Keratinocyte (primary cell): Measurements from ENCODE around the gene TCEAL3. TPM values are rescaled to one million over a fixed set of nuclear protein-coding genes. Genes with fewer than 3 reads are reported as not detected.

ENCODE experiments used
- DNase-seq: peaks from one replicate; pipeline ENCODE4 v3.0.0-alpha.2; 2011; ENCODE audit warnings: low read depth, missing footprints, low spot score
- FAIRE-seq: peaks from 2 replicates; lab custom pipeline; 2011; peaks lifted over from hg19 to GRCh38; lab: Jason Lieb, UNC
- H2AFZ ChIP-seq: 2 replicates; pipeline ENCODE4 v1.6.0; 2012; ENCODE audit warnings: low read length, control low read depth, inconsistent platforms; ENCODE audit not compliant: control insufficient read depth
- H3K27ac ChIP-seq: 2 replicates; pipeline ENCODE4 v1.5.1; 2011; ENCODE audit warnings: low read length; ENCODE audit not compliant: control insufficient read depth, insufficient read depth
- H3K27me3 ChIP-seq: 3 replicates; pipeline ENCODE4 v1.6.0; 2011; ENCODE audit warnings: low read length; ENCODE audit not compliant: control insufficient read depth, insufficient read depth; ENCODE audit errors: extremely low read depth
- H3K36me3 ChIP-seq, 2 experiments: 2 replicates in 1 of 2; 3 replicates in 1 of 2; pipeline ENCODE4 v1.5.1; 2011; ENCODE audit warnings: low read length in 2 of 2, mild to moderate bottlenecking in 1 of 2; ENCODE audit not compliant: control insufficient read depth in 2 of 2, insufficient read depth in 2 of 2; ENCODE audit errors: extremely low read depth in 1 of 2
- H3K4me1 ChIP-seq: 3 replicates; pipeline ENCODE4 v1.5.1; 2011; ENCODE audit warnings: low read length; ENCODE audit not compliant: control insufficient read depth, insufficient read depth; ENCODE audit errors: extremely low read depth
- H3K4me2 ChIP-seq: 3 replicates; pipeline ENCODE4 v1.6.0; 2011; ENCODE audit warnings: low read depth, low read length; ENCODE audit not compliant: control insufficient read depth, insufficient read depth; ENCODE audit errors: extremely low read depth
- H3K4me3 ChIP-seq, 3 experiments: fragments of 200-600 bp in 1 of 3; sonication (generic) in 1 of 3; 2 replicates in 2 of 3; 3 replicates in 1 of 3; pipeline ENCODE4 v1.5.1; 2011 to 2016; ENCODE audit warnings: low read length in 3 of 3, mild to moderate bottlenecking in 3 of 3, control low read depth in 2 of 3, inconsistent platforms in 1 of 3, low read depth in 1 of 3, mixed read lengths in 1 of 3, mixed run types in 1 of 3, moderate library complexity in 1 of 3; ENCODE audit not compliant: control insufficient read depth in 2 of 3, insufficient read depth in 2 of 3; ENCODE audit errors: extremely low read depth in 1 of 3
- H3K79me2 ChIP-seq: 2 replicates; pipeline ENCODE4 v1.6.0; 2012; ENCODE audit warnings: low read length; ENCODE audit not compliant: control insufficient read depth, insufficient read depth
- H3K9ac ChIP-seq: 3 replicates; pipeline ENCODE4 v1.6.0; 2011; ENCODE audit warnings: low read length; ENCODE audit not compliant: control insufficient read depth, insufficient read depth; ENCODE audit errors: extremely low read depth
- H3K9me1 ChIP-seq: 3 replicates; pipeline ENCODE4 v1.6.0; 2011; ENCODE audit warnings: low read length; ENCODE audit not compliant: control insufficient read depth, insufficient read depth; ENCODE audit errors: extremely low read depth
- H3K9me3 ChIP-seq: 2 replicates; pipeline ENCODE4 v1.5.1; 2012; ENCODE audit warnings: low read depth, low read length; ENCODE audit not compliant: control insufficient read depth
- H4K20me1 ChIP-seq: 3 replicates; pipeline ENCODE4 v1.6.0; 2011; ENCODE audit warnings: low read length; ENCODE audit not compliant: control insufficient read depth, insufficient read depth; ENCODE audit errors: extremely low read depth
- CTCF ChIP-seq, 3 experiments: IDR thresholded peaks in 1 of 3; conservative IDR thresholded peaks in 1 of 3; optimal IDR thresholded peaks in 1 of 3; 2 replicates in 2 of 3; 3 replicates in 1 of 3; pipeline versions ENCODE3 to v1.5.1; 2011; ENCODE audit warnings: low read length in 3 of 3, mild to moderate bottlenecking in 3 of 3, moderate library complexity in 2 of 3, control low read depth in 1 of 3, inconsistent platforms in 1 of 3; ENCODE audit not compliant: insufficient read depth in 2 of 3; ENCODE audit errors: extremely low read depth in 1 of 3
- EZH2 ChIP-seq: IDR thresholded peaks from one replicate; pipeline ENCODE4 v1.6.1; 2012; ENCODE audit warnings: inconsistent platforms, mild to moderate bottlenecking, low read length, moderate library complexity
- dilution Hi-C: fragments of 300-500 bp; cut with MboI; formaldehyde crosslinking; loops from one replicate; pipeline ENCODE4 v1.7.0; 2020; ENCODE audit warnings: low sequenced_read_pairs; ENCODE audit not compliant: extremely low pct_ligation_motif_present
- polyA plus RNA-seq, 5 experiments: library from polyadenylated mRNA; depleted of rRNA in 3 of 5; stranded (reverse) in 3 of 5; stranded (forward) in 1 of 5; unstranded in 1 of 5; fragments of >200 nt; gene quantifications; 1 replicate in 1 of 5; 2 replicates in 3 of 5; 3 replicates in 1 of 5; pipeline versions ENCODE4 v1.2.1 to v1.2.3, GENCODE V29; 2011 to 2012; ENCODE audit warnings: missing spikeins in 2 of 5, low read depth in 1 of 5, low replicate concordance in 1 of 5

Gene TCEAL3
- polyA plus RNA-seq, 1 donor (not counting 4 experiments of a cell fraction or from before 2014, with no cell fraction given): 28.1 TPM

DNA sequence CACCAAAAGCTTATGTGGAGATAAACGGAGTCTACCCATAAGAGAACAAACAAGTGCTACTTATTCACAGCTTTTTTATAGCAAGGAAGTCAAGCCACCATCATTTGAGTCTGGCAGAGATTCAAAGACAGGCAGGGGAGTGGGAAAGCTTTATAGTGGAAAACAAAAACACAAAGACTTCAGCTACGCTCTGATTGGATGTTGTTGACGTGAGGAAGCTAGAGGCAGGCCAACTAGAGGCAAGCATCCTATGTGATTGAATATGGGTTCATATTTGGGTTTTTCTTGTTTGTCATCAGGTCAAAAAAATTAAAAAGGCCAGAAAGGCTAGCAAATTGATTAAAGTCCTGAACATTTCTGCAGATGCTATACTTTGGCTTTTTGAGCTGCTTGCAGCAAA is 23.2 kb upstream of the TCEAL3 start:
- no peak overlapping the region for H2AFZ ChIP-seq
- H3K27ac ChIP-seq: no peak overlapping the region
- H3K4me1 ChIP-seq: no peaks in the 10 kb centered on the region
- DNase-seq: no peak
- no peaks in the 10 kb centered on the region for H3K9me3 ChIP-seq
- FAIRE-seq: no peak
- no peak overlapping the region for H3K4me3 ChIP-seq
- H3K9me1 ChIP-seq: no peaks in the 10 kb centered on the region
- peaks cover 2 to 3% of the 10 kb centered on the region in 2 experiments for H3K36me3 ChIP-seq
- dilution Hi-C loops: no loop called here
- no peak overlapping the region for H3K4me2 ChIP-seq
- TF ChIP-seq EZH2 (no peak), CTCF (optimal IDR thresholded peaks at IDR 0.05 in 1 of 3, IDR thresholded peaks at IDR 0.05 in 1 of 3, conservative IDR thresholded peaks at IDR 0.05 in 1 of 3; ENCODE audit: extremely low read depth in 1 of 3, insufficient read depth in 2 of 3, low read length in 3 of 3) (no peak)
- no peak overlapping the region for H3K9ac ChIP-seq
- H4K20me1 ChIP-seq: no peaks in the 10 kb centered on the region
- H3K79me2 ChIP-seq: peaks cover 11% of the 10 kb centered on the region
- no peaks in the 10 kb centered on the region for H3K27me3 ChIP-seq

DNA sequence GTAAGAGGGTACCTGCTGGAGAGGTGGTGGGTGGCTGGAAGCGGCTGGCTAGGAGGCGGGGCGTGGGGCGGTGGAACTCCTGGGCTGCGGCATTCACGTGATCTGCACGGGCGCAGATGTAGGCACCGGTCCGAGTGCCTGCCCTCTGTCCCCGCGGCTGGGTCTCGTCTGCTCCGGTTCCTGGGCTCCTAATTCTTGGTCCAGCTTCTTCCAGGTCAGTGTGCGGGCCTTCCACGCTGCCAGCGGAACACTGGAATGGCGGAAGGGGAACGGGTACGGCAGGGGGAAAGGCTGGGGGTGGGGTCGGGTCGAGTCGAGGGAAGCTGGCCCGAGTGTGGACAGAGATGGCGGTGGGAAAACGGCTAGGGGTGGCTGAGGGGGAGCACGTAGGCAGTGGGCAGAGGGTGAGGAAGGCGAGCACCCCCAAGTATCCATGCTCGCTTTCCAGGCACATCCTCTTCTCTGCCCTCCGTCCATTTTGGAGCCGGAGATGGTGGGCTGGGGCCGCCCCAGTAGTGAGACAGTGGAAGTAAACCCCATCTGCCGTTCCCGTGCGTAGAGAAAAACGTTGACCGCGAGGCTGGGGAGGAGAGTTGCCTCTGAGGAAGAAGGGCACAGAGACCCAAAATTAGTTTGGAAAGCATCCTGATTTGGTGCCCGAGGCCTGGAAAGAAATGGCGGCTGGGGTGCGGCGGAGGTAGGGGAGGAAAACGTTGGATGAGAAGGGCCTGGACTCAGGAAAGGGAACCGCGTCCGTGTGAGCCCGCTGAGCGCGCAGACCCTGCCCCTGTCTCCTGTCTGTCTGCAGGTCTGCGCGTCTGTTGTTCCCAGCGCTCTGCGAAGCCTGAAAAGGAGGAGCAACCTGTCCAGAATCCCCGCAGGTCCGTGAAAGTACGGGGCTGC is 22.1 kb upstream of the TCEAL3 start, which contains the start of gene TCEAL4:
Gene TCEAL4 (plus strand): TSS at position 105 of the 903 bp plus-strand sequence. CDS start 1,161 bp downstream, outside the sequence.
- H3K4me2 ChIP-seq: peak within 1 kb of the TSS; percentile 63
- no peaks in the 10 kb centered on the region for H3K4me1 ChIP-seq
- H3K9ac ChIP-seq: peak within 1 kb of the TSS; percentile 84
- peaks cover 11% of the 10 kb centered on the region for H3K79me2 ChIP-seq
- peak within 1 kb of the TSS; percentile 60 to 77 (median 70) for H3K4me3 ChIP-seq
- H3K9me1 ChIP-seq: no peaks in the 10 kb centered on the region
- dilution Hi-C loops: no loop called here
- peak within 1 kb of the TSS; percentile 59 for H3K27ac ChIP-seq
- peaks cover 2 to 3% of the 10 kb centered on the region in 2 experiments for H3K36me3 ChIP-seq
- no peaks in the 10 kb centered on the region for H3K9me3 ChIP-seq
- H2AFZ ChIP-seq: peak within 1 kb of the TSS; percentile 57
- H3K27me3 ChIP-seq: no peaks in the 10 kb centered on the region
- DNase-seq: no peak
- TF ChIP-seq EZH2 (no peak), CTCF (optimal IDR thresholded peaks at IDR 0.05 in 1 of 3, IDR thresholded peaks at IDR 0.05 in 1 of 3, conservative IDR thresholded peaks at IDR 0.05 in 1 of 3; ENCODE audit: extremely low read depth in 1 of 3, insufficient read depth in 2 of 3, low read length in 3 of 3) (no peak)
- no peaks in the 10 kb centered on the region for H4K20me1 ChIP-seq
- FAIRE-seq: no peak
